WERI-Rb-1 (cell line): ENCODE data around the gene UBA6.
A peak's percentile ranks its signal among the peaks of the same experiment; 100 is the strongest.

ENCODE experiments used
- DNase-seq: peaks from one replicate; pipeline ENCODE4 v3.0.0-alpha.2; 2020
- H3K27ac ChIP-seq: fragments of 250-450 bp; sonication (Bioruptor Pico); 2 replicates; pipeline ENCODE4 v1.5.1; 2020; ENCODE audit warnings: mild to moderate bottlenecking, moderate library complexity
- H3K27me3 ChIP-seq: fragments of 250-450 bp; sonication (Bioruptor Pico); 2 replicates; pipeline ENCODE4 v1.5.1; 2021; ENCODE audit warnings: mild to moderate bottlenecking, low read depth, moderate library complexity; ENCODE audit not compliant: insufficient read depth, severe bottlenecking
- H3K36me3 ChIP-seq: fragments of 250-450 bp; sonication (Bioruptor Pico); 2 replicates; pipeline ENCODE4 v1.5.1; 2020; ENCODE audit warnings: mild to moderate bottlenecking, moderate library complexity
- H3K4me3 ChIP-seq: 2 replicates; pipeline ENCODE4 v1.5.1; 2011; ENCODE audit warnings: low read depth, mild to moderate bottlenecking, control low read depth, low read length
- H3K9me3 ChIP-seq: fragments of 250-450 bp; sonication (Bioruptor Pico); 2 replicates; pipeline ENCODE4 v1.5.1; 2021; ENCODE audit warnings: mild to moderate bottlenecking, moderate library complexity; ENCODE audit not compliant: severe bottlenecking
- TF ChIP-seq, protein P1 (sequence below): IDR thresholded peaks from 2 replicates; pipeline ENCODE4 v1.5.1; 2011; ENCODE audit warnings: low read depth, mild to moderate bottlenecking, control low read depth, inconsistent platforms, low read length

UBA6 gene

DNA sequence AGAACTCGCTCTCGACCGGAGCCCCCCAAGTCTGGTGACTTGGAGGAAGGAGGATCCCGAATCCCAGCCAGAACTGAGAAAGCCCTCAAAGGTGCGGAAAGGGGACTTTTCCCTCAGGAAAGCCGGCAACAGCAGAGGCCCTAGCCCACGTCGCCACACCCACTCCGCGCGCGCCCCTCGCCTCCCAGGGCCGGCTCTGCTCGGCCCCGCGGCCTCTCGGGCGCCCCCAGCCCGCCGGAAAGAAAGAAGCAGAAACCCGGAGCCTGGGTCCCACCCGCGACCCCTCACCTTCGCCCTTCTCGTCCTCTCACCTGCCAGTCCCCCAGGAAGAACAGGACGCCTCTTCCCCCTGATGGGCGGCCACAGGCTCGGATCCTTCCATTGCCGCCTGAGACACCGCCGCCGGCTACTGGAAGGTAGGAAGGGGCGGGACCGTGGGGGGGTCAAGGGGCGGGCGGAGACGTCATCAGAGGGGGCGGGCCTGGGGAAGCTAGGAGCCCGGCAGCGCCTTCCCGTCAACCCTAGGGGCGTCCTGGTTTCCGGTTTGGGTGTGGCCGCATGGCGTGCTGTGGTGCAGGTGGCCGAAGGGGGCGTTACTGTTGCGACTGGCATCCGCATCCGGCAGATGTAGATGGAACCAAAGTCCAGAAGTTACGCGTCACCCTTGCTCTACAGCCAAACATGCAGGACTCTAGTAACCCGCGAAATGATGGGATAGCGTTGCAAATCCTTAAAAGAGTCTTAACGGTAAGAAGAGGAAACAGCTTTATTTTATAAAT, at the start of gene UBA6:
Gene UBA6 (minus strand): TSS at position 418 of the 779 bp plus-strand sequence. CDS start 36 bp downstream, at position 382.
- Histone ChIP-seq H3K9me3 (no peaks in the 10 kb centered on the region), H3K4me3 (peak within 1 kb of the TSS; percentile 81), H3K27me3 (no peaks in the 10 kb centered on the region), H3K36me3 (peaks cover 7% of the 10 kb centered on the region; the same call in 1 of the 2 replicates), H3K27ac (peak within 1 kb of the TSS; percentile 91)
- TF ChIP-seq, protein P1, sequence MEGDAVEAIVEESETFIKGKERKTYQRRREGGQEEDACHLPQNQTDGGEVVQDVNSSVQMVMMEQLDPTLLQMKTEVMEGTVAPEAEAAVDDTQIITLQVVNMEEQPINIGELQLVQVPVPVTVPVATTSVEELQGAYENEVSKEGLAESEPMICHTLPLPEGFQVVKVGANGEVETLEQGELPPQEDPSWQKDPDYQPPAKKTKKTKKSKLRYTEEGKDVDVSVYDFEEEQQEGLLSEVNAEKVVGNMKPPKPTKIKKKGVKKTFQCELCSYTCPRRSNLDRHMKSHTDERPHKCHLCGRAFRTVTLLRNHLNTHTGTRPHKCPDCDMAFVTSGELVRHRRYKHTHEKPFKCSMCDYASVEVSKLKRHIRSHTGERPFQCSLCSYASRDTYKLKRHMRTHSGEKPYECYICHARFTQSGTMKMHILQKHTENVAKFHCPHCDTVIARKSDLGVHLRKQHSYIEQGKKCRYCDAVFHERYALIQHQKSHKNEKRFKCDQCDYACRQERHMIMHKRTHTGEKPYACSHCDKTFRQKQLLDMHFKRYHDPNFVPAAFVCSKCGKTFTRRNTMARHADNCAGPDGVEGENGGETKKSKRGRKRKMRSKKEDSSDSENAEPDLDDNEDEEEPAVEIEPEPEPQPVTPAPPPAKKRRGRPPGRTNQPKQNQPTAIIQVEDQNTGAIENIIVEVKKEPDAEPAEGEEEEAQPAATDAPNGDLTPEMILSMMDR: peak; percentile 63
- DNase-seq: peak; percentile 97

DNA sequence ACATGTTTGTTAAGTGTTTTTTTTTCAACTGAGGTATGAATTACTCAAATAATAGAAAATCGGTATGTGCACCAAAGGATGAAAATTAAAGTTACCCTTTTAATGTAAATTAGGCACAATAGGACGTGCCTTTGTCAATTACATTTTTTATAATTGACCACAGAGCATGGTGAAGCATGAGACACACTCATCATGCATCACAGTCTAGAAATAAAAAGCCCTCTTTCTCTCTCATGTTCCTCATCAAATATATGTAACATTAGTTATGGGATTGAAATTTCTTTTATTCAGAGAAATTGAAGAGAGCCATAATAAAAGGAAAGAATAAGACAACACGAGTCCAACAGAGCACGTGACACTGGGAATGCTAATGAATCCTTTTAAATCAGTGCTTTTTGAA, 49.7 kb upstream of the UBA6 start:
- no peaks in the 10 kb centered on the region for H3K36me3 ChIP-seq
- no peaks in the 10 kb centered on the region for H3K27me3 ChIP-seq
- no peak overlapping the region for H3K4me3 ChIP-seq
- no peaks in the 10 kb centered on the region for H3K9me3 ChIP-seq
- TF ChIP-seq, protein P1: no peak
- DNase-seq: no peak
- no peak overlapping the region for H3K27ac ChIP-seq

DNA sequence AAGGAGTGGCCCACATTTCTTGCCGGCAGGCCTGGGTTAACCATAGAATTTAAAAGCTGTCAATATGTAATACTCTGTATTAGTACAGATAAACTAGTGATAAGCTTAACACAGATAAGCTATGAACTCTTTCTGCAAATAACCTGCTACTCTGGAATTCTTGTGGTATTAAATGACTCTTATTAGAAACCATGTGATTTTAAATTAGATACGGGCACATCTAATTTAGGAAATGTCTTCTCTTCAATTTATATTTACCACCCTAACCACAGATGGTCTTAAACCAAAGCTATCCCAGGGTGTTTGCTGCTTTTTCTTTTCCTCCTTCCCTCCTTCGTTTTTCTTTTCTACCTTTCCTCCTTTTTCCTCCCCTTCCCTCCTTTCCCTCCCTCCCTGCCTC, 48.3 kb upstream of the UBA6 start:
- no peak overlapping the region for H3K4me3 ChIP-seq
- H3K27ac ChIP-seq: no peak overlapping the region
- DNase-seq: no peak
- H3K27me3 ChIP-seq: no peaks in the 10 kb centered on the region
- H3K9me3 ChIP-seq: no peaks in the 10 kb centered on the region
- no peaks in the 10 kb centered on the region for H3K36me3 ChIP-seq
- TF ChIP-seq, protein P1: no peak

DNA sequence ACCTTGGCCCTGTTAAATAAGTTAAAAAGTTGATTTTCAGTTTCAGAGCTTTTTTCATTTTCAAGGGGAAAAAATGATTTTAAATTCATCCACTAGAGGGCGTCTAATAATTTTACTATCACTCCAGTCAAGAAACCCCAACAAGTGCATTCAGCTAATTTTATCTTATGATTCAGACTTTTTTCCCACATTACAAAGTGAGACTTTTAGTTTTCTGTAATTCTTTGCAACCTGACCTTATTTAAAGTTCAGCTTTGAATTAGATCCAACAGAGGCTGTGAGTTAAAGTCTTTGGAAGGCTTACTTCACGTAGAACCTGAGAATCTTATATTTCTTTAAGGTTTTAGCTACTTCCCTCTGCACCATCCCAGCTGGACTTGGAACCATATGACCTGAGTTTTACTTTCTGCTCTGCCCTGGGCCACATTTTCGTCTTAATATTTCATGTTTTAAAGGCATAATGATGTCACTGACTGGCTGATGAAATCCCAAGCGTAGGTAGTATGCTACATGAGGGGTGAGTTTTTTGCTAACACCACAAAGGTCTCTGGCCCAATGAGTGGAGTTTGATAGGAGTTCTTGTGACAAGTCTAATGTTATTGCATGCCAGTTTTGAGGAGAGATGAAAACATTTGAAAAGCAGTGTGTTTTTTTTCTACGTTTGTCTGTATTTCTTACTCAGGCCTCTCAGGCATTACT, 46.0 kb upstream of the UBA6 start:
- Histone ChIP-seq H3K27me3 (no peaks in the 10 kb centered on the region), H3K36me3 (no peaks in the 10 kb centered on the region), H3K4me3 (no peak overlapping the region), H3K9me3 (no peaks in the 10 kb centered on the region), H3K27ac (no peak overlapping the region)
- no peak for DNase-seq
- TF ChIP-seq, protein P1: no peak

- H3K4me3 ChIP-seq: no peak overlapping the region
- TF ChIP-seq, protein P1: no peak
- no peak for DNase-seq
- no peaks in the 10 kb centered on the region for H3K36me3 ChIP-seq
- no peaks in the 10 kb centered on the region for H3K9me3 ChIP-seq
- no peak overlapping the region for H3K27ac ChIP-seq
- H3K27me3 ChIP-seq: no peaks in the 10 kb centered on the region
Observed at GRCh38 chr4:67744561-67745283, 43.8 kb upstream of the UBA6 start.
